GM21367 (cell line): Measurements from ENCODE around the gene CDH26.

ENCODE experiments used
- ATAC-seq: cut with Tn5 transposase; IDR thresholded peaks from one replicate; pipeline ENCODE4 v1.9.1; 2021; ENCODE audit not compliant: unreplicated experiment

Gene CDH26

DNA sequence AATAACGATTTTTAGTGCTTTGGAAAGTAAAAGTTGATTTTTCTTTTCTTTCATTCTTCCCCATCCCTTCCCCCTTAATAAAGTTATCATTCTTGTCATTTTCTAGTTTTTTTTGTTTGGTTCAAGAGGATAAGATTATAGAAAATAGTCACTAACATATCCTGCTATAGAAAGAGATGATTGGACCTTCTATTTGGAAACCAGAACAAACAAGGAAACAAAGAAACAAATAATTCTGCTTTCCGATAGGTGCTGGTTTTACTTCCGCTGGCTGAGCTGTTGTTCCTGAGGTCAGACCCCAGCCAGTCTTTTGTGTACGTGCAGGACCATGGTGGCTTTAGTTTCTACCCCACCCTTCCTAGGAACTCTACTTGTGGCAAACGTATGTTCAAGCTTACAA is at the start of gene CDH26:
Gene CDH26, plus strand, starts transcription at position 301 of the 400 bp plus-strand sequence. CDS start 304 bp downstream, outside the sequence.
- no peak for ATAC-seq

DNA sequence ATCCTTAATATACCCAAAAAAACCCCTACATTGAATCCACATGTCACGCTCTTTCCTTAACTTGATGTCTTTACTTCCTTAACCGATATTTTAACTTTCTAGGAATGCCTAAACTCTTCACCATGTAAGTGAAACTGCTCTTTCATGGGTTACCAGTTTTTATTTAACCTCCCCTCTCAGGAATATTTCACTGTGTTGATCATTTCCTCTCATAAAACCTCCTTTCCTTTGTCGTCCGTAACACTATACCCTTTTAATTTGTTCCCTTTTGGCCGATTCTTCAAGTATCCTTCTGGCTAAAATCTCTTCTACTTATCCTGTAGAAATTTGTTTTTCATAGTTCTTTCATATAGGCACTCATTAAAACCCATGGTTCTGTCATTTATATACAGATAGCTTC is 49.4 kb upstream of the CDH26 start:
- ATAC-seq: no peak

DNA sequence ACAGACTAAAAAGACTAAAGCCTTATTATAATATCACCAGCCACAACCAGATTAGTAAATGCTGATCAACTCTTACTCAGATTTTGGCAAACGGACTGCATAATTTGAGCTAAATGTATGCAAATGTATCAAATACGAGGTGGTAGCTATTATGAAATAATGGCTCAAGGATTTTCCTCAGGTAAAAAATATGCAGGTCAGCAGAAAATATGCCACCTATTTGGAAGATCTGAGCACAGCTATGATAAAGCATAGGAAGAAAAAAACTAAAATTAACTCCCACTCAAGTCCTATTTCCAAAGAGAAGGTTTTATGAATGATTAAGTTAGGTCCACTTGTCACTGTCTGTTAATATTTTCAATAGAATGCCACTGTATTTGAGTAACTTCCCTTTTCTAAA is 47.2 kb upstream of the CDH26 start:
- ATAC-seq: no peak

DNA sequence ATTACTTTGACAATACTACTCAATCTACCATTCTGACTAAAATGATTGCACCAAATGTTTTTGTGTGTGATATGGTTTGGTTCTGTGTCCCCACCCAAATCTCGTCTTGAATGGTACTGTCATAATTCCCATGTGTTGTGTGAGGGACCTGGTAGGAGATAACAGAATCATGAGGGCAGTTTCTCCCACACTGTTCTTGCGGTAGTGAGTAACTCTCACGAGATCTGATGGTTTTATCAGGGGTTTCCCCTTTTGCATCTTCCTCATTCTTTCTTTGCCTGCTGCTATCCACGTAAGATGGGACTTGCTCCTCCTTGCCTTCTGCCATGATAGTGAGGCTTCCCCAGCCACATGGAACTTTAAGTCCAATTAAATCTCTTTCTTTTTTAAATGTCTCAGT is 45.6 kb upstream of the CDH26 start:
- ATAC-seq: no peak

DNA sequence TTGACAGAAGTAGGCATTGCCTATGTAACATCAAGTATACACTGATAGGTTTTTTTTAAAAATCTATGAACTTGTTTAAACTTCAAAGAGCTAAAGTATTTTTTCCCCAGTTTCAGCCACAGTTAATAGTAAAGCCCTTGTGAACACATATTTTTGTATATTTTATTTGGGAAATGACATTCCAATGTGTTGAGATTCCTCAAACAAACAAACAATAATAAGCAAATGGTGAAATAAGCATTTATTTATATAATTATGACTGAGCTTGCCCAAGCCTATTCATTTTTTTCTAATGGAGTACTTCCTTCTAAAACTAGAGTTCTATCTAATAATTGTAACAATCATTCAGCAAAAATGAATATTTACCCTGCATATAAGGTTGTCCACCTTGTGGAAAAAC is 37.3 kb upstream of the CDH26 start:
- ATAC-seq: no peak

DNA sequence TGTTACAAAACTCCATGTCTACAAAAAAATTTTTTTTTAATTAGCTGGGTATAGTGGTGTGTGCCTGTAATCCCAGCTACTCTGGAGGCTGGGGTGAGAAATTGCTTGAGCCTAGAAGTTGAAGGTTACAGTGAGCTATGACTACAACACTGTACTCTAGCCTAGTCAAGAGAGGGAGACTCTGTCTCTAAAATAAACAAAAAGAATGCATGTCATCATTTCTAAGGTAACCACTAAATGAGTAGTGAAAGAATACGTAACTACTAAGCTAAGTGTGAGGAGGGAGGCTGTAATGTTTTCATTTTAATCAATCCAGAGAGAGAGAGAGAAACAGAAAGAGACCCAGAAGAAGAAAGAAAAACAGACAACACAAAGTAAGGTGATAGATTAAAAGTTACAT is 34.7 kb upstream of the CDH26 start:
- ATAC-seq: no peak

DNA sequence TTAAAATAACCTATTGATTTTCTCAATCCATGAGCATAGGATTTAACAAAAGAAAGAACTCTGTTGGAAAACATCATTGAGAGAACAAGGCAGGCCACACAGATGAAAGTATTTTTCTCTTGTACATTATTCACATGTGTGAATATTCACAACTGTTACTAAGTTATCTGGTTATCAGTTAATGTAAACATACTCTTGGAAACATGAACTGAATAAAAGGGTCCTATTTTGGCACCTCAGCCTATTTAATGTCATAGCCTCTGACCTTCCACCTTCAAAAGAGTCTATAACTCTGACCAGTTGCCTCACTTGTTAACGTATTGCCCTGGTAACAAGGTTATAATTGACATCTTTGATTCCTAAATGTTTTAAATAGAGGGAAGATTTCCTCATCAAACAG is 32.9 kb upstream of the CDH26 start:
- ATAC-seq: no peak

DNA sequence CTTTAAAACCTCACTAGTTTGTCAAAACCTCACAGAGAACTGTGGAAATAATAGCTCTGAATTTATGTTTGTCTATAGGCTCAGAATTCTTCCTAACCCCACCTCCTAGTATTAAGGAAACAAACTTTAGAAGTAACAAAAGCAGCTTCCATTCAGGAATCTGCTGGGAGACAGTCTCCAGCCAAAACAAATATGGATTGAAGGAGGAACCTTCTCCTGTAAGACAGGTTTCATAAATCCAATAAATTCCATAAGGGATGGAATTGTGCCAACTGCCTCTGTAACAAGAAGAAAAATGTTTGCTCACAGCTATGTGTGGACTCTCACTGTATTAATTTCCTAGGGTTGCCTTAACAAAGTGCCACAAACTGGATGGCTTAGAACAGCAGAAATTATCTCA is 32.3 kb upstream of the CDH26 start:
- ATAC-seq: no peak

DNA sequence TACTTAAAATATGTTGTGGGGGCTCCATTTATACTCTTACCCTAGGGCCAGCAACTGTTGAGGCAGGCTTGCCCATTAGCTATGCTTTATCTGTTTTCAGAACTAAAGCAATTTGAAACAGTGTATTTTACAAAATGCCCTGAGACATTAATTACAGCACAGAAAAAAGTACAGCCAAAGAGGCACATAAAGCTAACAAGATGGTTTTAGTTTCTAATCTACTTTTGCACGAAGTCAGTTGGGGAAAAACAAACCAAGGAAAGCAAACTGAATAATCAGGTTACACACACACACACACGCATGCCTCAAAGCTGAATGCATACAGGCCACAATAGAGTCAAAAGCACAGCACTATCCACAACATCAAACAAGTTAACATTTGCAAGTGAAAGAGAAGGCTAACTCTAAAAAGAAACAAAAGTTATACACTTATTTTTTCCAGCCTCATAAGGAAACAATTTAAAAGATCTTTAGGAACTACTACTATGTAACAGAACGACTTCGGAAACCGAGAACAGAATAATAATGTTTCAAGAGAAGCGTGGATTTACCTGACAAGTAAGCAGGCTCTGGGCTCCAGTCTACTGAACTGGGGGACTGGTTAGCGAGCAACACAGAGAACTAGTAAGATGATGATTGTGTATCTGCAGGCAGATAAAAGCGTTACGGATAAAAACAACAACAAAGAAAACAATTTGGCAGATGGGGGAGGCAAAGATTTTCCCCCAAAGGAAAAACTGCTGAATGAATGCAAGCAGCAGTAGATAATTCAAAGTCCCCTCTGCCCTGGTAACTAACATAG is 26.5 kb upstream of the CDH26 start:
- no peak for ATAC-seq

DNA sequence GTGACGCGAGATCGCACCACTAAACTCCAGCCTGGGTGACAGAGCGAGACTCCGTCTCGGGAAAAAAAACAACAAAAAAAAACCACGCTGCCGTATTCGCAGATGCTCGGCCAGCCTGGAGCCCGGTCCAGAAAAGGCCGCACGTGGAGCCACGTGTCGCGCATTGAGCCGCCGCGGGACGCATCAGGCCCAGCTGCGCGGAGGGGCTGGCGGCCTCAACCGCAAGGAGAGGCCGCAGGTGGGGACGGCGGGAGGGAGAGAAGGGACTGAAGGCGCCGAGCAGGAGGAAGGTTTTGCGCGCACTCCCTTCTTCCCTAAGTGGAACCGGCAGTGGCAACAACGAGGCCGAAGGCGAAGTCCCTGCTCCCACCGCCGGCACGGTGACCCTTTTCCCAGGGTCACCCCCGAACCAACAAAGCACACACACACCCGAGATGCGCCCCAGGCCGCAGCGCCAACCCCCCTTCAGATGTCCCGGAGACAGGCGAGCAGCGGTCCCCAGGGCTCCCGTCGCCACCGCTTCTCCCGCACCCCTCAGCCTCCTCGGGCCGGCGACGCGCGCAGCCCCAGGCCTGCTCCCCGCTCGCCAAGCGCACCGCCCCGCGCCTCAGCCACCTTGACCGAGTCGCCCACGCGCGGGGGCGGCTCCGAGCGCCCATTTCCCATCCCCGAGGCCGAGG is 25.5 kb upstream of the CDH26 start:
- no peak for ATAC-seq

DNA sequence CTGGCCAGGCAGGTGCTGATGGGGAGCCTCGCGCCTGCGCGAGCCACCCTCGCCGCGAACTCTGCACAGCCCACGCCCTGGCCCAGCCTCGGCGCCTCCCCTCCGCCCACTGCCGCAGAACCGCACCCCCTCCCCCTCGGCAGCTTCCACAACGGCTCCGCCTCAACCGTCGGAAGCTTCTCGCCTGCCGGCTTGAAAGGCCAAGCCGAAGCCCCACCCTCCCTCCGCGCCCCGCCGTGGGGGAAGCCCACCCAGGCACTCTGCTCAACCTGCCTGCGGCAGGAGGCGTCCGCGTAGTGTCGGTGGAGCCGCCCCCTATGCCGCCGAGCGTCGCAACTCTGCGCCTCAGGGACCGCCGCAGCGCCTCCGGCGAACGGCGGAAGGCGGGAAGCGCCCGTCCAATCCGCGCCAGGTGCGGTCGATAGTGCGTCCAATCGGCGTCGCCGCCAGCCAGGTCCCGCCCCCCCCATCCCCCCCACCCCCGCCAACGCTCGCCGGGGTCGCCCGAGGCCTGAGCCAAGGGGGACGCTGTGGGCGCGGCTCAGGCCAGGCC is 24.9 kb upstream of the CDH26 start, which contains the start of gene SYCP2:
Gene SYCP2, minus strand, starts transcription at position 342 of the 553 bp plus-strand sequence. CDS start 11,224 bp downstream, outside the sequence.
- no peak for ATAC-seq

DNA sequence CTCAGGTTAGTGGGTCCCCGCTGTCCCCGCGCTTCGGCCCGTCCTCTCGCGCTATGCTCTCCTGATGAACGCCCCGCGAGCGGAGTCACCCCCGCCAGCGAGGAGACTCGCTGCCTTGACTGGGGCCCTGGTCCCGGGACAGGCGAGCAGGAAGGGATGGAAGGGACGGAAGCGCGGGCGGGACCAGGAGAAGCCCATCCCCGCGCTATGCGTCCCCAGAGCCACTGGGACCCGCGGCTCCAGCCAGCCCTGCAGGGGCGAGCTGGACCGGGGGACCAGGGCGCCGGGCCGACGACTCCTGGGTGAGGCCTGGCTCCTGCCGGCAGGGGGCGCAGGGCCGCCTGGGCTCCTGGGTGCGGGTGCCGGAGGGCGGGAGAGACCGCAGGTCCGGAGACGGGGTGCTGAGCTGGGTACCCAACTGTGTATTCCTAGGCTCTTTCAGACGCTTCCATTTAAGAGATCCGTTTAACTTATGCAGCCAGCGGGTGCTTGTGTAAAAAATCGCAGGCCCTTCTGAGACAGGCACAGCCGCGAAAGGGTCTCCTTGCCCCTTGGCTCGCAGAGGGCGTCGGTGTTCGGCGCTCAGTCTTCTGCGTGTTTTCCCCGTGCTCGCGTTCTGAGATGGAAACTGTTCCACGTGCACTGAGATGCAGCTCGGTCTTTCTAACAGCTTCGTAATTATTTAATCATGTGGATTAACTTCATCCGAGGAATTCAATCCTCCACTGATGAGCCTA is 24.2 kb upstream of the CDH26 start:
- peak; percentile 87 for ATAC-seq

DNA sequence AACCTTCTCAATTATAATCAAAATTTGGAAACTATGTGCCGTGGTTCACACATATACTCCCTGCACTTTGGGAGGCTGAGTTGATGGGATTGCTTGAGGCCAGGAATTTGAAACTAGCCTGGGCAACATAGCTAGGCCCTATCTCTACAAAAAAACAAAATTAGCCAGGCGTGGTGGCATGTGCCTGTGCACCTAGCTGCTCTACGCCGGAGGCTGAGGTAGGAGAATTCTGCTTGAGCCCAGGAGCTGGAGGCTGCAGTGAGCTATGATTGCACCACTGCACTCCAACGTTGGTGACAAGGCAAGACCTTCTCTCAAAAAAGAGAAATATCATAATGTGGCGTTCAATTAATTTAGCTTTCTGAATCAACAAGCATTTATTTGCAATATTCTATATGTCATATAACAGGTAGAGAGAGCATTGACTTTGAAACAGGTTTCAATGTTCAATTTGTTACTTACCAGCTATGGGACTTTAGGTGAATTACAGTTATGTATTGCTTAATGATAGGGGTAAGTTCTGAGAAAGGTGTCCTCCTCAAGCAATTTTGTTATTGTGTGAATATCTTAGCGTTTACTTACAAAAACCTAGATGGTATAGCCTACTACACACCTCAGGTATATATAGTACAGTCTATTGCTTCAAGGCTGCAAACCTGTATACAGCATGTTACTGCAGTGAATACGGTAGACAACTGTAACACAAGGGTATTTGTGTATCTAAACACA is 22.6 kb upstream of the CDH26 start:
- ATAC-seq: no peak

DNA sequence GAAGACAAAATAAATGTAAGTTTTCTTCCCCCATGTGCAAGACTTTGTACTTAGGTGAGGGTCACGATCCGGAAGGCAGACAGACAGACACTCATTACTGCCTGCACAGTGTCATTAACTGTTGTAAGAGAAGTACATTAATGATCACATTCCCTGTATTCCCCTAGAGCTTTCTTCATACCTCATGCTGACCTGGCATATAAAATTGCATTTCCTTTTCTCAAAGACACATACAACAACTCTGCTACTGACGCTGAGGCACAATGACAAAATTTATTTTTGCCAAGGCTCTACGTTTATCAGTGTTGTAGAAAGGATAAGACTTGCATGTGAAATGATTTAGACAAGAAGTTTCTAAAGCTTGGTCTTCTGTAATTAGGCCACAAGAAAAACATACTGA is 21.8 kb upstream of the CDH26 start:
- no peak for ATAC-seq

DNA sequence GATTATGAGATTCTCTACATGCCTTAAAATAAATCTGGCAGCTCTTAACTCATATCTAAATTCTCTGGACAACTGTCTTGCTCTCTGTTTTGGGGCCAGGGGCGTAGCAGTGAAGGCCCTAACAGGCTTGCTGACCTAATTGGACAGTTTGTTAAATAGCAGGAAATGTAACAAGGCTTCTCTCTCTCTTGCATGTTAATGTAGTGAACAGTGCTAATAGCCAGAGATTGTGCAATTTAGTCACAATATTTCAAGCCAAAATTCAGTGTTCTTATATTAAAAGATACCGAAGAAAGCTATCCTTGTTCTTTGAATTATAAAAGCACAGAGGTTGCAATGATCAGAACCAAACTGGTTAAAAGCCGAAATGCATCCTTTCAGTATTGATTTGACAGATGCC is 21.1 kb upstream of the CDH26 start:
- ATAC-seq: no peak

DNA sequence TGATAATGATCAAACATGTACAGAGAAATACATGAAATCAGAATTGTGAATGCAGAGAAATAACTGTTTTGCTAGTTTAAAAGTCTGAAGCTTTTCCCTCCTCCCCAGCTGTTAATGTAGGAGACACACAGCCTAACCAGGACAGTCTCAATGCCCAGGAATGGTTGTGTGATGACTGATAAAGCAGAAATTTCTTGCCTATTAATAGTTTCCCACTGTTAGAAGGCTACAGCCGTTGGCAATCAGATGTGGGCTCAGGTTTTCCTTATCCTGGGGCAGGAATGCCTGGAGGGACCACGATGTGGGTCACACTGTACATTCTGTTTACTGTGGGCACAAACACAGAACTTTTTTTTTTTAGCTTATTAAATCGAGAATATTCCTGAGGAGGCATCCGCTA is 20.0 kb upstream of the CDH26 start:
- no peak for ATAC-seq

DNA sequence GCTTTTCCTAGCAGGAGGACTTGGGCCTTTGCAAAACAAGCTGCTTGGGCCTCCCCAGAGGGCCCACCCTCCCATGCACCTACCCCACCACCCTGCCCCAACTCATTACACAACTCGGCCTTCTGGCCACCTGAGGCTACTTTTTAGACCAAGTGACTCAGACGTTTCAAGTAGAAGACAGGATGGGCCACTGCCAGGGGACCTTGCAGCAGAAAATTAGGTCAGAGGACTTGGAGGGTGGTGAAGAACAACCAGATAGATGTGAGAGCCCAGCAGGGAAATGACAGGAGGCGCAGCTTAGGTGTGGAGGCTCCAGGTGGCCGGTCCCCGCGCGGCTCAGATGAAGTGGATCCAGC is 19.5 kb upstream of the CDH26 start:
- ATAC-seq: no peak

DNA sequence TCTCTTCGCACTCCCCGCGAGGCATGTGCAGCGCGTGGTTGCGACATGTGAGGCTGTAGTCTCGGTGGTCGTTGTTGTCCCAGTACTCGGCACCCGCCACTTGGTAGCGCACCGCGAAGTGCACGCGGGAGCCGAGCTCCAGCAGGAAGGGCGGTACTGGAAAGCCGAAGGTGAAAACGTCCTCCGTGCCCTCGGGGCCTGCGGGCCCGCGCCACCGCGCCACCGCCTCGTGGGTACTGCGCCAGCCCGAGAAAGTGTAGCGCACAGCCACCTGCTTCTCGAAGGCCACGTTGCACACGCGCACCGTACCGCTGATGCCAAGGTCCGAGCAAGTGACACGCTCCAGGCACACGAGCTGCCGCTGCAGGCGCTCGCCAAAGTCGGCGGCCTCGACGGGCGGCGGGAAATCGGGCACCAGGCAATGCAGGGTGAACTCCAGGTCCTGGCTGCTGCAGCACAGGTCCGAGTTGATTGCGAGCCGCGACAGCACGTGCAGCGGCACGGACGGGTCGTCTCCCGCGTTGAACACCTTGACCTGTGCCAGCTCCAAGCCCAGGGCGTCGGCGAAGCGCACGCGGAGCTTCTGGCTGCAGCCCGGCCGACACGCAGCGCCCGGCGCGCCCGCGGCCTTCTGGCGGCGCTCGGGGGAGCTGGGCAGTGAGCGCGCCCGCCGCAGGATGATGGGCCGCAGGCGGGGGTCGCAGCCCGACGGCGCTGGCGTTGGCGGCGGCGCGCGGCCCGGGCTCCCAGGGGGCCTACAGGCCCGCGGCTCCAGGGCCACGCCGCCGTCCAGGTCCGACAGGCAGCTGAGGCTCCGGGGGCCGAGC is 19.0 kb upstream of the CDH26 start:
- ATAC-seq: peak; percentile 10

DNA sequence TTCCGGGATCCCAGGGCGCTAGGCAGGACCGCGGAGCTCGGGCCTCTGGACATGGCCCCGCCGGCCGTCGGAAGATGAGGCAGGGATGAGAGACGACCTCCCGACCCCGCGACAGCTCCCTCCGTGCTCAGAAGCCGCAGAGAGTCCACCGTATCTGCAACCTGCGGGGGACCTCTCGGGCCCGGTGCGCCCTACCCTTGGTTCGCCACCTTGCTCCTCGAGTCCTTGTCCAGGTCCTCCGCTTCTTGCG is 18.4 kb upstream of the CDH26 start:
- peak; percentile 27 for ATAC-seq
